GM12878 (cell line): Measurements from ENCODE around the gene CYB5RL. TPM values are rescaled to one million over a fixed set of nuclear protein-coding genes. Genes with fewer than 3 reads are reported as not detected.

Experiments
- ATAC-seq: fragments of 200-7000 bp; cut with Tn5 transposase; 3 replicates; pipeline ENCODE4 v1.9.1; 2020; ENCODE audit warnings: mild to moderate bottlenecking, moderate library complexity
- BruUV-seq: library from RNA; stranded (reverse); fragments of 400-500 nt; replicated peaks from 2 replicates; lab custom pipeline; 2021; lab: Mats Ljungman, UMichigan
- CTCF ChIA-PET: fragments of 300-600 bp; sonication (Branson Sonifier 250); formaldehyde crosslinking; extraction: SDS; loops from one replicate; lab custom pipeline; 2021; ENCODE audit warnings: inconsistent platforms; lab: Yijun Ruan, JAX
- POLR2A ChIA-PET: fragments of 350-600 bp; formaldehyde crosslinking; extraction: SDS; loops from one replicate; lab custom pipeline; 2021; ENCODE audit warnings: inconsistent platforms; lab: Charles Lee
- RAD21 ChIA-PET: fragments of 300-600 bp; sonication (Branson Sonifier 250); formaldehyde crosslinking; loops from one replicate; lab custom pipeline; 2023; ENCODE audit warnings: antibody characterized with exemption; ENCODE audit not compliant: unreplicated experiment; lab: Charles Lee
- SMC1A ChIA-PET: fragments of 300-600 bp; sonication (Branson Sonifier 250); formaldehyde crosslinking; loops from one replicate; lab custom pipeline; 2023; ENCODE audit not compliant: unreplicated experiment, uncharacterized antibody; lab: Charles Lee
- DNase-seq: peaks from one replicate; pipeline ENCODE4 v3.0.0-alpha.2; 2011; ENCODE audit warnings: low read depth, low spot score
- FAIRE-seq: peaks from 3 replicates; lab custom pipeline; 2011; peaks lifted over from hg19 to GRCh38; lab: Jason Lieb, UNC
- H2AFZ ChIP-seq: 2 replicates; pipeline ENCODE4 v1.6.0; 2011; ENCODE audit warnings: low read depth, low read length, control low read depth; ENCODE audit not compliant: control insufficient read depth
- H3K27ac ChIP-seq: 2 replicates; pipeline ENCODE4 v1.5.1; 2011; ENCODE audit warnings: control low read depth; ENCODE audit not compliant: control insufficient read depth, insufficient read depth
- H3K27me3 ChIP-seq, 2 experiments: replicated peaks in 1 of 2; 2 replicates each; pipeline versions ENCODE4 v1.6.0 to v1.6.1; 2011; ENCODE audit warnings: low read length in 1 of 2; ENCODE audit not compliant: control insufficient read depth in 2 of 2, insufficient read depth in 2 of 2
- H3K36me3 ChIP-seq, 2 experiments: 2 replicates each; pipeline ENCODE4 v1.5.1; 2011; ENCODE audit warnings: low read length in 1 of 2; ENCODE audit not compliant: control insufficient read depth in 2 of 2, insufficient read depth in 2 of 2
- H3K4me1 ChIP-seq: 2 replicates; pipeline ENCODE4 v1.6.1; 2011; ENCODE audit warnings: mild to moderate bottlenecking, low read length, moderate library complexity, mixed read lengths; ENCODE audit not compliant: control insufficient read depth, insufficient read depth
- H3K4me2 ChIP-seq: 2 replicates; pipeline ENCODE4 v1.6.0; 2011; ENCODE audit warnings: control low read depth; ENCODE audit not compliant: control insufficient read depth, insufficient read depth
- H3K4me3 ChIP-seq: fragments of 200-600 bp; sonication (generic); 2 replicates; pipeline ENCODE4 v1.5.1; 2016
- H3K79me2 ChIP-seq: 2 replicates; pipeline ENCODE4 v1.6.0; 2011; ENCODE audit warnings: low read length; ENCODE audit not compliant: control insufficient read depth, insufficient read depth
- H3K9ac ChIP-seq: 2 replicates; pipeline ENCODE4 v1.8.0; 2011; ENCODE audit warnings: low read length, control low read depth, mixed read lengths; ENCODE audit not compliant: control insufficient read depth, insufficient read depth
- H3K9me3 ChIP-seq: replicated peaks from 3 replicates; pipeline ENCODE4 v1.5.1; 2011; ENCODE audit warnings: mild to moderate bottlenecking, low read length; ENCODE audit not compliant: control insufficient read depth, insufficient read depth
- H4K20me1 ChIP-seq: 2 replicates; pipeline ENCODE4 v1.6.0; 2011; ENCODE audit not compliant: control insufficient read depth, insufficient read depth
- ATF2 ChIP-seq: IDR thresholded peaks from 2 replicates; pipeline ENCODE4 v1.6.1; 2012; ENCODE audit warnings: low read length, inconsistent platforms
- CREM ChIP-seq: IDR thresholded peaks from 2 replicates; pipeline ENCODE4 v1.6.1; 2014; ENCODE audit warnings: antibody characterized with exemption, low read depth
- GABPA ChIP-seq: IDR thresholded peaks from 2 replicates; pipeline ENCODE4 v1.6.1; 2014; ENCODE audit warnings: antibody characterized with exemption, low read depth, mild to moderate bottlenecking, inconsistent platforms
- HCFC1 ChIP-seq: fragments of 150-350 bp; IDR thresholded peaks from 2 replicates; pipeline ENCODE4 v1.6.1; 2014; ENCODE audit warnings: low read length
- HDAC2 ChIP-seq: fragments of 200-600 bp; sonication (generic); IDR thresholded peaks from 2 replicates; pipeline ENCODE4 v1.6.1; 2017
- KDM1A ChIP-seq: fragments of 200-600 bp; sonication (generic); IDR thresholded peaks from 2 replicates; pipeline ENCODE4 v1.6.1; 2016; ENCODE audit warnings: borderline replicate concordance
- MEF2A ChIP-seq: IDR thresholded peaks from 2 replicates; pipeline ENCODE4 v1.6.1; 2011; ENCODE audit warnings: low read depth, mild to moderate bottlenecking, low read length, moderate library complexity; ENCODE audit not compliant: insufficient read depth
- NR2F1 ChIP-seq: fragments of 450-650 bp; conservative IDR thresholded peaks from 2 replicates; pipeline ENCODE4 v1.6.1; 2017; ENCODE audit warnings: mild to moderate bottlenecking
- RAD21 ChIP-seq: IDR thresholded peaks from 2 replicates; pipeline ENCODE4 v1.6.1; 2011; ENCODE audit warnings: mild to moderate bottlenecking, low read depth, low read length, moderate library complexity; ENCODE audit not compliant: insufficient read depth
- TCF12 ChIP-seq: IDR thresholded peaks from 2 replicates; pipeline ENCODE4 v1.6.1; 2011; ENCODE audit warnings: low read depth, mild to moderate bottlenecking, low read length
- ZNF217 ChIP-seq: fragments of 450-650 bp; IDR thresholded peaks from 2 replicates; pipeline ENCODE4 v1.6.1; 2017; ENCODE audit warnings: antibody characterized with exemption, mild to moderate bottlenecking
- ZNF592 ChIP-seq: fragments of 450-650 bp; IDR thresholded peaks from 2 replicates; pipeline ENCODE4 v1.6.1; 2017; ENCODE audit warnings: mild to moderate bottlenecking, moderate library complexity
- ZZZ3 ChIP-seq: IDR thresholded peaks from 2 replicates; pipeline ENCODE4 v1.6.1; 2011; ENCODE audit warnings: low read depth; ENCODE audit not compliant: control insufficient read depth, insufficient read length
- WGBS: methylation state at CpG from one replicate; pipeline ENCODE4 v1.1.6; 2016; ENCODE audit warnings: low lambda C conversion rate; ENCODE audit not compliant: insufficient replicate concordance, insufficient coverage; ENCODE audit errors: missing lambda C conversion rate; 5-methylcytosine and 5-hydroxymethylcytosine counted together
- in situ Hi-C: fragments of 300-500 bp; cut with MboI; formaldehyde crosslinking; loops from 9 replicates; pipeline ENCODE4 v1.14.3; 2018; ENCODE audit warnings: mixed read lengths
- intact Hi-C: fragments of 100-400 bp; cut with micrococcal nuclease; formaldehyde crosslinking; loops from one replicate; pipeline ENCODE4 v1.14.2; 2022; ENCODE audit not compliant: unreplicated experiment
- polyA plus RNA-seq, 11 experiments: library from polyadenylated mRNA; depleted of rRNA in 4 of 11; unstranded in 6 of 11; stranded (reverse) in 5 of 11; fragments of >200 nt; fragmentation: Nextera tagmentation in 4 of 11; fragmentation: Illumina TruSeq in 1 of 11; extraction: Ambion mirVana in 4 of 11; extraction: Trizol in 1 of 11; gene quantifications; 1 replicate in 1 of 11; 2 replicates in 10 of 11; pipeline versions ENCODE4 v1.2.1 to v1.2.3, GENCODE V29; 2011 to 2016; ENCODE audit warnings: inconsistent platforms in 2 of 11, missing spikeins in 2 of 11, low read depth in 1 of 11
- total RNA-seq, 4 experiments: library from RNA; depleted of rRNA in 3 of 4; stranded (reverse); fragments of >200 nt in 3 of 4; fragmentation: Illumina TruSeq in 1 of 4; extraction: Trizol in 1 of 4; gene quantifications; 2 replicates each; pipeline versions ENCODE4 v1.2.1 to v1.2.3, GENCODE V29; 2013 to 2021
- TF ChIP-seq, protein P1 (sequence below): fragments of 450-650 bp; IDR thresholded peaks from 2 replicates; pipeline ENCODE4 v1.6.1; 2016; ENCODE audit warnings: mild to moderate bottlenecking
- TF ChIP-seq, protein P2 (sequence below): IDR thresholded peaks from 2 replicates; pipeline ENCODE4 v1.6.1; 2012; ENCODE audit warnings: low read depth, low read length, improper control_type of control experiment

The CYB5RL gene
- total and polyA plus RNA-seq, 10 of the 15 experiments (the other 5 are each of a cell fraction or from before 2014, with no cell fraction given): 3.1 to 8.7 (median 7.2) TPM

GRCh38 chr1:54174106-54174505 lies 25.7 kb downstream of the CYB5RL start (continued):
- TF ChIP-seq, protein P1, sequence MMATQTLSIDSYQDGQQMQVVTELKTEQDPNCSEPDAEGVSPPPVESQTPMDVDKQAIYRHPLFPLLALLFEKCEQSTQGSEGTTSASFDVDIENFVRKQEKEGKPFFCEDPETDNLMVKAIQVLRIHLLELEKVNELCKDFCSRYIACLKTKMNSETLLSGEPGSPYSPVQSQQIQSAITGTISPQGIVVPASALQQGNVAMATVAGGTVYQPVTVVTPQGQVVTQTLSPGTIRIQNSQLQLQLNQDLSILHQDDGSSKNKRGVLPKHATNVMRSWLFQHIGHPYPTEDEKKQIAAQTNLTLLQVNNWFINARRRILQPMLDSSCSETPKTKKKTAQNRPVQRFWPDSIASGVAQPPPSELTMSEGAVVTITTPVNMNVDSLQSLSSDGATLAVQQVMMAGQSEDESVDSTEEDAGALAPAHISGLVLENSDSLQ: no peak
- TF ChIP-seq CREM (no peak), HCFC1 (no peak), RAD21 (no peak), NR2F1 (no peak), ZZZ3 (no peak), TCF12 (no peak)

GRCh38 chr1:54173681-54174080 lies 26.1 kb downstream of the CYB5RL start:
- ChIA-PET RAD21 (no interaction called here), POLR2A (no interaction called here), CTCF (interaction anchor here (1.6 kb wide), 1 partner anchor 8 kb away, joined by 4 read pairs; no protein-coding TSS in a partner anchor), SMC1A (interaction anchor here (1.0 kb wide), 1 partner anchor 8 kb away, joined by 3 read pairs; no protein-coding TSS in a partner anchor)
- H3K4me1 ChIP-seq: no peaks in the 10 kb centered on the region
- H3K4me3 ChIP-seq: no peak overlapping the region
- in situ Hi-C loops: no loop called here
- DNase-seq (no peak), FAIRE-seq (no peak), ATAC-seq (no peak)
- no peak overlapping the region for H2AFZ ChIP-seq
- H3K36me3 ChIP-seq: no peaks in the 10 kb centered on the region
- H3K4me2 ChIP-seq: no peak overlapping the region
- no TSS peak for BruUV-seq
- no peak overlapping the region for H3K9ac ChIP-seq
- no peak overlapping the region for H3K27ac ChIP-seq
- WGBS: 75% methylated on average over 9 of the region's 9 CpGs
- no peaks in the 10 kb centered on the region for H3K79me2 ChIP-seq
- no peaks in the 10 kb centered on the region for H3K27me3 ChIP-seq
- H3K9me3 ChIP-seq: no peaks in the 10 kb centered on the region
- intact Hi-C loops: no loop called here
- H4K20me1 ChIP-seq: no peaks in the 10 kb centered on the region
- TF ChIP-seq NR2F1 (no peak), ATF2 (no peak), GABPA (no peak), KDM1A (no peak), HDAC2 (no peak), MEF2A (no peak), ZNF592 (no peak), TCF12 (no peak), ZNF217 (no peak)
- TF ChIP-seq, protein P2, sequence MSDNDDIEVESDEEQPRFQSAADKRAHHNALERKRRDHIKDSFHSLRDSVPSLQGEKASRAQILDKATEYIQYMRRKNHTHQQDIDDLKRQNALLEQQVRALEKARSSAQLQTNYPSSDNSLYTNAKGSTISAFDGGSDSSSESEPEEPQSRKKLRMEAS: no peak
